Measurements from ENCODE around the gene SNRPA1. TPM values are rescaled to one million over a fixed set of nuclear protein-coding genes. Genes with fewer than 3 reads are reported as not detected.

The SNRPA1 gene
- total and polyA plus RNA-seq, 2 donors (not counting 3 experiments of a cell fraction or from before 2014, with no cell fraction given): 68.5 to 82.7 TPM

- CTCF ChIA-PET: interaction anchor here (1.2 kb wide), 1 partner anchor 12 kb away, joined by 3 read pairs; no protein-coding TSS in a partner anchor
These were observed 13.8 kb upstream of the SNRPA1 start for GRCh38 chr15:101308604-101309435.

More at GRCh38 chr15:101308604-101309435, 13.8 kb upstream of the SNRPA1 start:
- FAIRE-seq (no peak), DNase-seq (ENCODE audit: low read depth, low spot score) (no peak)
- dilution Hi-C loops (cut with MboI; ENCODE audit: extremely low pct_ligation_motif_present, low sequenced_read_pairs) (no loop called here), intact Hi-C loops (cut with micrococcal nuclease) (no loop called here)
- H3K9ac ChIP-seq (replicated peaks; ENCODE audit: extremely low read depth, insufficient read depth, low read length): no peak overlapping the region
- no peak overlapping the region for H2AFZ ChIP-seq (ENCODE audit: low read depth, low read length)
- POLR2A ChIA-PET: no interaction called here
- TF ChIP-seq CTCF (IDR thresholded peaks at IDR 0.05; ENCODE audit: extremely low read depth in 1 of 2, insufficient read depth in 1 of 2, low read depth in 1 of 2, low read length in 2 of 2): no peak
- TF ChIP-seq EZH2 (IDR thresholded peaks at IDR 0.05; ENCODE audit: borderline replicate concordance, low read depth, low read length, severe bottlenecking): no peak
- no peak for TF ChIP-seq FOS (IDR thresholded peaks at IDR 0.05; ENCODE audit: borderline replicate concordance, insufficient read depth, low read length)
- no peak for TF ChIP-seq JUN (IDR thresholded peaks at IDR 0.05; ENCODE audit: borderline replicate concordance, insufficient read depth, insufficient read length, low read depth)
- no peak for TF ChIP-seq POLR2AphosphoS5 (IDR thresholded peaks at IDR 0.05; ENCODE audit: insufficient read depth, low read depth, low read length)
- no peak for TF ChIP-seq POLR2A (IDR thresholded peaks at IDR 0.05; ENCODE audit: low read depth, low read length)
- no peak for TF ChIP-seq GATA2 (IDR thresholded peaks at IDR 0.05; ENCODE audit: insufficient read depth, insufficient read length, low read depth, low read length)
- no peak for TF ChIP-seq MYC (IDR thresholded peaks at IDR 0.05; ENCODE audit: low read depth, low read length)
- TF ChIP-seq, protein P1, sequence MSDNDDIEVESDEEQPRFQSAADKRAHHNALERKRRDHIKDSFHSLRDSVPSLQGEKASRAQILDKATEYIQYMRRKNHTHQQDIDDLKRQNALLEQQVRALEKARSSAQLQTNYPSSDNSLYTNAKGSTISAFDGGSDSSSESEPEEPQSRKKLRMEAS (IDR thresholded peaks at IDR 0.05; ENCODE audit: insufficient read depth, insufficient read length): no peak
- no peaks in the 10 kb centered on the region for H3K9me1 ChIP-seq (replicated peaks; ENCODE audit: control insufficient read depth, extremely low read depth, insufficient read depth, low read length)
- no peaks in the 10 kb centered on the region for H3K27me3 ChIP-seq (ENCODE audit: control insufficient read depth in 2 of 2, insufficient read depth in 2 of 2, low read length in 2 of 2)
- H3K79me2 ChIP-seq (ENCODE audit: control insufficient read depth, insufficient read depth, low read length): no peaks in the 10 kb centered on the region
- no peaks in the 10 kb centered on the region for H3K36me3 ChIP-seq (ENCODE audit: control insufficient read depth in 2 of 2, extremely low read depth in 1 of 2, insufficient read depth in 2 of 2, low read length in 2 of 2)
- no peaks in the 10 kb centered on the region for H4K20me1 ChIP-seq (replicated peaks; ENCODE audit: control insufficient read depth, extremely low read depth, insufficient read depth, low read length)
- H3K9me3 ChIP-seq (replicated peaks; ENCODE audit: control insufficient read depth, insufficient read depth, low read length): no peaks in the 10 kb centered on the region
- H3K4me1 ChIP-seq (ENCODE audit: control insufficient read depth, extremely low read depth, insufficient read depth, low read length): no peaks in the 10 kb centered on the region
- H3K4me3 ChIP-seq (replicated peaks in 1 of 3; ENCODE audit: insufficient read depth in 1 of 3, low read depth in 1 of 3, low read length in 3 of 3): no peak overlapping the region
- no peak overlapping the region for H3K27ac ChIP-seq (ENCODE audit: insufficient read depth, low read depth, low read length)
- H3K4me2 ChIP-seq (ENCODE audit: insufficient read depth, low read length): no peak overlapping the region
- BruUV-seq (replicated peaks): no TSS peak

All from endothelial cell of umbilical vein (primary cell).